HepG2 (cell line): Measurements from ENCODE around the gene ASH1L. TPM values are rescaled to one million over a fixed set of nuclear protein-coding genes. Genes with fewer than 3 reads are reported as not detected.

Experiments
- CHD2 ChIP-seq: IDR thresholded peaks from 2 replicates; pipeline ENCODE4 v1.6.1; 2011; ENCODE audit warnings: low read depth, low read length, improper control_type of control experiment
- GLI4 ChIP-seq: sonication (generic); formaldehyde crosslinking; IDR thresholded peaks from 2 replicates; pipeline ENCODE4 v1.5.1; 2020; ENCODE audit warnings: missing genetic modification reagents, mild to moderate bottlenecking, moderate library complexity, borderline replicate concordance
- IKZF1 ChIP-seq: fragments of 450-650 bp; IDR thresholded peaks from 2 replicates; pipeline ENCODE4 v1.7.1; 2016
- PCBP1 ChIP-seq: fragments of 200-400 bp; formaldehyde crosslinking; IDR thresholded peaks from 2 replicates; pipeline ENCODE4 v1.6.1; 2017; ENCODE audit warnings: mild to moderate bottlenecking, low read depth, low read length, borderline replicate concordance
- POGZ ChIP-seq: sonication (generic); formaldehyde crosslinking; IDR thresholded peaks from 2 replicates; pipeline ENCODE4 v1.4.0; 2020; ENCODE audit warnings: mild to moderate bottlenecking, missing genetic modification reagents
- POLR2A ChIP-seq, 2 experiments: IDR thresholded peaks; 2 replicates each; pipeline ENCODE4 v1.6.1; 2011; ENCODE audit warnings: low read depth in 2 of 2, low read length in 2 of 2, mild to moderate bottlenecking in 1 of 2, moderate library complexity in 1 of 2; ENCODE audit not compliant: insufficient read depth in 1 of 2
- SIX1 ChIP-seq: sonication (generic); formaldehyde crosslinking; IDR thresholded peaks from 2 replicates; pipeline ENCODE4 v1.4.0; 2020; ENCODE audit warnings: missing genetic modification reagents, borderline replicate concordance
- SYNCRIP ChIP-seq: fragments of 200-400 bp; formaldehyde crosslinking; IDR thresholded peaks from 2 replicates; pipeline ENCODE4 v1.6.1; 2018; ENCODE audit warnings: mild to moderate bottlenecking, low read depth, low read length; ENCODE audit not compliant: insufficient read depth
- TAF1 ChIP-seq: sonication (generic); formaldehyde crosslinking; IDR thresholded peaks from 2 replicates; pipeline ENCODE4 v1.4.0; 2020; ENCODE audit warnings: missing genetic modification reagents
- ZNF556 ChIP-seq: sonication (generic); formaldehyde crosslinking; IDR thresholded peaks from 2 replicates; pipeline ENCODE4 v1.4.0; 2020; ENCODE audit warnings: mild to moderate bottlenecking, missing genetic modification reagents, borderline replicate concordance
- ZNF660 ChIP-seq: sonication (generic); formaldehyde crosslinking; IDR thresholded peaks from 2 replicates; pipeline ENCODE4 v1.5.1; 2020; ENCODE audit warnings: mild to moderate bottlenecking, low read depth, missing genetic modification reagents, borderline replicate concordance
- ZNF775 ChIP-seq: sonication (generic); formaldehyde crosslinking; IDR thresholded peaks from 2 replicates; pipeline ENCODE4 v1.4.0; 2020; ENCODE audit warnings: missing genetic modification reagents, mild to moderate bottlenecking, moderate library complexity, borderline replicate concordance
- polyA plus RNA-seq, 8 experiments: library from polyadenylated mRNA; depleted of rRNA in 3 of 8; stranded (reverse) in 7 of 8; unstranded in 1 of 8; fragments of >200 nt; fragmentation: Illumina TruSeq in 4 of 8; extraction: Trizol in 4 of 8; gene quantifications; 2 replicates each; pipeline versions ENCODE4 v1.2.1 to v1.2.3, GENCODE V29; 2011 to 2016; ENCODE audit warnings: low read depth in 4 of 8, missing spikeins in 1 of 8, mixed read lengths in 1 of 8; ENCODE audit not compliant: insufficient read depth in 1 of 8
- total RNA-seq, 5 experiments: library from RNA; depleted of rRNA; stranded (reverse); fragments of >200 nt; fragmentation: Illumina TruSeq; extraction: Trizol; gene quantifications; 2 replicates each; pipeline ENCODE4 v1.2.3, GENCODE V29; 2016; ENCODE audit warnings: low read depth in 1 of 5
- TF ChIP-seq, protein P1 (sequence below): sonication (generic); formaldehyde crosslinking; IDR thresholded peaks from 2 replicates; pipeline ENCODE4 v1.4.0; 2020; ENCODE audit warnings: missing genetic modification reagents, borderline replicate concordance
- TF ChIP-seq, protein P2 (sequence below): sonication (generic); formaldehyde crosslinking; IDR thresholded peaks from 2 replicates; pipeline ENCODE4 v1.5.1; 2020; ENCODE audit warnings: mild to moderate bottlenecking, missing genetic modification reagents
- TF ChIP-seq, protein P3 (sequence below): IDR thresholded peaks from 2 replicates; pipeline ENCODE4 v1.6.1; 2016
- TF ChIP-seq, protein P4 (sequence below): sonication (generic); formaldehyde crosslinking; IDR thresholded peaks from 2 replicates; pipeline ENCODE4 v1.9.0; 2021; ENCODE audit warnings: missing genetic modification reagents, borderline replicate concordance
- TF ChIP-seq, protein P5 (sequence below): sonication (generic); formaldehyde crosslinking; IDR thresholded peaks from 2 replicates; pipeline ENCODE4 v1.5.1; 2020; ENCODE audit warnings: missing genetic modification reagents, mild to moderate bottlenecking, borderline replicate concordance
- TF ChIP-seq, protein P6 (sequence below): sonication (generic); formaldehyde crosslinking; IDR thresholded peaks from 2 replicates; pipeline ENCODE4 v1.5.0; 2020; ENCODE audit warnings: missing genetic modification reagents
- TF ChIP-seq, protein P7 (sequence below): sonication (generic); formaldehyde crosslinking; IDR thresholded peaks from 2 replicates; pipeline ENCODE4 v1.4.0; 2020; ENCODE audit warnings: mild to moderate bottlenecking, missing genetic modification reagents

ASH1L gene
- total and polyA plus RNA-seq, 2 of the 13 experiments (the other 11 are each of a cell fraction or from before 2014, with no cell fraction given) = 10.2 to 15.3 TPM

DNA sequence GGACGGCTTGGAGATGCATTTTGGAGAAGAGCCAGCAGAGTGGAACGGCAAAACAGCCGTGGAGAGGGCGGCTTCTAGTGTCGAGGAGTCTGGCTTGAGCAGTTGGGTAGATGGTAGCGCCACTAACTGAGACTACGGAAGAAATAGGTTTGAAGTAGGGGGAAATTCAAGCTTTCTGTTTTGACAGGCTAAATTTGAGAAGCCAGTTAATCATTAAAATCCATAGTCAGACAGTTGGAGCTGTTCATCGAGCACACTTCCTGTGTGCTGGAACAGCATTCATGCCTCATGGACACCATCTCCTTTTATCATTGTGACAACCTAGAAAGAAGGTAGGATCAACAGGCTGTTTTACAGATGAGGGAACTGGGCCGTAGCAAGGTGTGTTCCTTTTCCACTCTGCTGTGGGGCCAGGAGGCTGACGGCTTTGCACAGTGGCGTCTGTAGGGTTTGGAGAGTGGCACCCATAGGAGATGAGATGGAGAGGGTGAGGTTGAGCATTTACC is 258.0 kb downstream of the ASH1L start (continued):
- TF ChIP-seq, protein P1, sequence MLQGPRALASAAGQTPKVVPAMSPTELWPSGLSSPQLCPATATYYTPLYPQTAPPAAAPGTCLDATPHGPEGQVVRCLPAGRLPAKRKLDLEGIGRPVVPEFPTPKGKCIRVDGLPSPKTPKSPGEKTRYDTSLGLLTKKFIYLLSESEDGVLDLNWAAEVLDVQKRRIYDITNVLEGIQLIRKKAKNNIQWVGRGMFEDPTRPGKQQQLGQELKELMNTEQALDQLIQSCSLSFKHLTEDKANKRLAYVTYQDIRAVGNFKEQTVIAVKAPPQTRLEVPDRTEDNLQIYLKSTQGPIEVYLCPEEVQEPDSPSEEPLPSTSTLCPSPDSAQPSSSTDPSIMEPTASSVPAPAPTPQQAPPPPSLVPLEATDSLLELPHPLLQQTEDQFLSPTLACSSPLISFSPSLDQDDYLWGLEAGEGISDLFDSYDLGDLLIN (CRISPR knock-in tag) = no peak
- TF ChIP-seq IKZF1 (no peak), ZNF660 (CRISPR knock-in tag) (no peak), ZNF556 (CRISPR knock-in tag) (peak; percentile 55; the same call in 1 of the 2 replicates), SIX1 (CRISPR knock-in tag) (no peak), PCBP1 (no peak), POLR2A (IDR thresholded peaks at IDR 0.05; ENCODE audit: insufficient read depth in 1 of 2, low read depth in 2 of 2, low read length in 2 of 2) (peak in 1 of 2 experiments; percentile 79; a peak in 2 of 4 replicates), ZNF775 (CRISPR knock-in tag) (no peak), SYNCRIP (no peak), CHD2 (no peak), POGZ (CRISPR knock-in tag) (no peak), TAF1 (peak; percentile 74), GLI4 (CRISPR knock-in tag) (no peak)
- TF ChIP-seq, protein P2, sequence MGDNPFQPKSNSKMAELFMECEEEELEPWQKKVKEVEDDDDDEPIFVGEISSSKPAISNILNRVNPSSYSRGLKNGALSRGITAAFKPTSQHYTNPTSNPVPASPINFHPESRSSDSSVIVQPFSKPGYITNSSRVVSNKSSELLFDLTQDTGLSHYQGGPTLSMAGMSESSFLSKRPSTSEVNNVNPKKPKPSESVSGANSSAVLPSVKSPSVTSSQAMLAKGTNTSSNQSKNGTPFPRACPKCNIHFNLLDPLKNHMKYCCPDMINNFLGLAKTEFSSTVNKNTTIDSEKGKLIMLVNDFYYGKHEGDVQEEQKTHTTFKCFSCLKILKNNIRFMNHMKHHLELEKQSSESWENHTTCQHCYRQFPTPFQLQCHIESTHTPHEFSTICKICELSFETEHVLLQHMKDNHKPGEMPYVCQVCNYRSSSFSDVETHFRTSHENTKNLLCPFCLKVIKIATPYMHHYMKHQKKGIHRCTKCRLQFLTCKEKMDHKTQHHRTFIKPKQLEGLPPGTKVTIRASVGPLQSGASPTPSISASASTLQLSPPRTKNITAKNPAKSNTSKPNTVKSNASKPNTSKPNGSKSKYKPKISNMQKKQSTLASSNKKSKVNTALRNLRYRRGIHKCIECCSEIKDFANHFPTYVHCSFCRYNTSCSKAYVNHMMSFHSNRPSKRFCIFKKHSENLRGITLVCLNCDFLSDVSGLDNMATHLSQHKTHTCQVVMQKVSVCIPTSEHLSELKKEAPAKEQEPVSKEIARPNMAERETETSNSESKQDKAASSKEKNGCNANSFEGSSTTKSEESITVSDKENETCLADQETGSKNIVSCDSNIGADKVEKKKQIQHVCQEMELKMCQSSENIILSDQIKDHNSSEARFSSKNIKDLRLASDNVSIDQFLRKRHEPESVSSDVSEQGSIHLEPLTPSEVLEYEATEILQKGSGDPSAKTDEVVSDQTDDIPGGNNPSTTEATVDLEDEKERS = 0 out of 2 replicates have a peak, but pooled peaks have one; percentile 3
- TF ChIP-seq, protein P3, sequence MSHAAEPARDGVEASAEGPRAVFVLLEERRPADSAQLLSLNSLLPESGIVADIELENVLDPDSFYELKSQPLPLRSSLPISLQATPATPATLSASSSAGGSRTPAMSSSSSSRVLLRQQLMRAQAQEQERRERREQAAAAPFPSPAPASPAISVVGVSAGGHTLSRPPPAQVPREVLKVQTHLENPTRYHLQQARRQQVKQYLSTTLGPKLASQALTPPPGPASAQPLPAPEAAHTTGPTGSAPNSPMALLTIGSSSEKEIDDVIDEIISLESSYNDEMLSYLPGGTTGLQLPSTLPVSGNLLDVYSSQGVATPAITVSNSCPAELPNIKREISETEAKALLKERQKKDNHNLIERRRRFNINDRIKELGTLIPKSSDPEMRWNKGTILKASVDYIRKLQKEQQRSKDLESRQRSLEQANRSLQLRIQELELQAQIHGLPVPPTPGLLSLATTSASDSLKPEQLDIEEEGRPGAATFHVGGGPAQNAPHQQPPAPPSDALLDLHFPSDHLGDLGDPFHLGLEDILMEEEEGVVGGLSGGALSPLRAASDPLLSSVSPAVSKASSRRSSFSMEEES = peak; percentile 30; the same call in 1 of the 2 replicates
- TF ChIP-seq, protein P4, sequence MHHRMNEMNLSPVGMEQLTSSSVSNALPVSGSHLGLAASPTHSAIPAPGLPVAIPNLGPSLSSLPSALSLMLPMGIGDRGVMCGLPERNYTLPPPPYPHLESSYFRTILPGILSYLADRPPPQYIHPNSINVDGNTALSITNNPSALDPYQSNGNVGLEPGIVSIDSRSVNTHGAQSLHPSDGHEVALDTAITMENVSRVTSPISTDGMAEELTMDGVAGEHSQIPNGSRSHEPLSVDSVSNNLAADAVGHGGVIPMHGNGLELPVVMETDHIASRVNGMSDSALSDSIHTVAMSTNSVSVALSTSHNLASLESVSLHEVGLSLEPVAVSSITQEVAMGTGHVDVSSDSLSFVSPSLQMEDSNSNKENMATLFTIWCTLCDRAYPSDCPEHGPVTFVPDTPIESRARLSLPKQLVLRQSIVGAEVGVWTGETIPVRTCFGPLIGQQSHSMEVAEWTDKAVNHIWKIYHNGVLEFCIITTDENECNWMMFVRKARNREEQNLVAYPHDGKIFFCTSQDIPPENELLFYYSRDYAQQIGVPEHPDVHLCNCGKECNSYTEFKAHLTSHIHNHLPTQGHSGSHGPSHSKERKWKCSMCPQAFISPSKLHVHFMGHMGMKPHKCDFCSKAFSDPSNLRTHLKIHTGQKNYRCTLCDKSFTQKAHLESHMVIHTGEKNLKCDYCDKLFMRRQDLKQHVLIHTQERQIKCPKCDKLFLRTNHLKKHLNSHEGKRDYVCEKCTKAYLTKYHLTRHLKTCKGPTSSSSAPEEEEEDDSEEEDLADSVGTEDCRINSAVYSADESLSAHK (CRISPR knock-in tag) = no peak
- TF ChIP-seq, protein P5, sequence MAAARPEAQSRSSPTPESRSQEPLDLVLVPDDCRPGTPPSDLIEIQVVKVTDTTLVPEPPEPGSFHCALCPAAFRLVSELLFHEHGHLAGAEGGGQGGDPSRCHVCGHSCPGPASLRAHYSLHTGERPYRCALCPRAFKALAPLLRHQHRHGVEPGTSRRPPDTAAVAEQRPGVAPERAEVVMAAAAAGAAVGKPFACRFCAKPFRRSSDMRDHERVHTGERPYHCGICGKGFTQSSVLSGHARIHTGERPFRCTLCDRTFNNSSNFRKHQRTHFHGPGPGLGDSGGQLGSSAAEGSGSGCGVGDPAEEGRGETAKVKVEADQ (CRISPR knock-in tag) = 0 out of 2 replicates have a peak, but pooled peaks have one; percentile 14
- TF ChIP-seq, protein P6, sequence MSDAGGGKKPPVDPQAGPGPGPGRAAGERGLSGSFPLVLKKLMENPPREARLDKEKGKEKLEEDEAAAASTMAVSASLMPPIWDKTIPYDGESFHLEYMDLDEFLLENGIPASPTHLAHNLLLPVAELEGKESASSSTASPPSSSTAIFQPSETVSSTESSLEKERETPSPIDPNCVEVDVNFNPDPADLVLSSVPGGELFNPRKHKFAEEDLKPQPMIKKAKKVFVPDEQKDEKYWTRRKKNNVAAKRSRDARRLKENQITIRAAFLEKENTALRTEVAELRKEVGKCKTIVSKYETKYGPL = no peak
- TF ChIP-seq, protein P7, sequence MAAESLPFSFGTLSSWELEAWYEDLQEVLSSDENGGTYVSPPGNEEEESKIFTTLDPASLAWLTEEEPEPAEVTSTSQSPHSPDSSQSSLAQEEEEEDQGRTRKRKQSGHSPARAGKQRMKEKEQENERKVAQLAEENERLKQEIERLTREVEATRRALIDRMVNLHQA (CRISPR knock-in tag) = no peak
